LHCN-M2 (cell line): ENCODE data around the gene DEPDC1B. TPM values are rescaled to one million over a fixed set of nuclear protein-coding genes. Genes with fewer than 3 reads are reported as not detected.
"Not testable (repeated sequence)": the region's sequence is repeated elsewhere in the genome, so short reads cannot be mapped to it uniquely, and the experiment has no call there.

Experiments
- DNase-seq: peaks from one replicate; pipeline ENCODE4 v3.0.0-alpha.2; 2012; ENCODE audit warnings: low read depth
- polyA plus RNA-seq: library from polyadenylated mRNA; unstranded; fragments of >200 nt; gene quantifications from one replicate; pipeline ENCODE4 v1.2.1, GENCODE V29; 2012; ENCODE audit warnings: missing spikeins
- total RNA-seq: library from RNA; depleted of rRNA; stranded (reverse); fragments of >200 nt; gene quantifications from 2 replicates; pipeline ENCODE4 v1.2.3, GENCODE V29; 2014; rRNA removed

DEPDC1B gene
- total RNA-seq = 19.7 and 20.9 TPM in 2 replicates
- polyA plus RNA-seq = 3.8 TPM

DNA sequence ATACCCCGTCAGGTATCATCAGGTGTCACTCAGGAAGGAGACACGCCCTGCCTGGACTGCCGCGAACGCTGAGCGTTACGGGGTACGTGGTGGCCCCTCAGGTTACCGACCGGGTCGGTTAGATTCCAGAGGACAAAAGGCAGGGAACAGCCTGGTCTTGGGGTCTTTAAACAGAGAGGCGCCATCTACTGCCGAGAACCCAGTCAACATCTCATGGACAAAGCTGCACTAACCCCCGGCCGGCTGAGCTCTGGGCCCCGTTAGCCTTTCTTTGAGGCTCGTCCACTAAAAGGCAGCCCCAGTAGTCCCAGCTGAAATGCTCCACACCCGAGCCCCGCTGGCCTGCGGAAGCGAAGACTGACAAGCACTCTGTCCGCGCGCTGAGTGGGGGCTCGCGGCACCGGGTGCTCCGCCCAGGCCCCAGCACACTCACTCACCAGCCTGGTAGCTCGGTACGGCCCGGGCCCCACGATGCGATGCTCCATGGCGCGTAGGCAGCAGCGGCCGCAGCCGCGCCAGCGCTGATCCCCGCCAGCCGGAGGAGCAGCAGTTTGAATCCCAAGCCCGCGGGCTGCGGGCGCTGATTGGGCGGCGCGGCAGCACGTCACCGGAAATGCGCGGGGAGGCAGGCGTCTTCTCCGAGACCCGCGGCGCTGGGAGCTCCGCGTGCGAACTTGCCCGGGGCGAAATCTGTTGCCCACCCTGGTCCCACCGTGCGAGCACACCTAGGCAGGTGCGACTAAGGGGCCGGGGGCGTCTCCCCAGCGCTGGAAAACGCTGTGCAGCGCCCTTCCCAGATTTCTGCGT is at the start of gene DEPDC1B:
Gene DEPDC1B (minus strand): TSS at position 558 of the 807 bp plus-strand sequence. CDS start 73 bp downstream, at position 485.
- peak; percentile 88 for DNase-seq

DNA sequence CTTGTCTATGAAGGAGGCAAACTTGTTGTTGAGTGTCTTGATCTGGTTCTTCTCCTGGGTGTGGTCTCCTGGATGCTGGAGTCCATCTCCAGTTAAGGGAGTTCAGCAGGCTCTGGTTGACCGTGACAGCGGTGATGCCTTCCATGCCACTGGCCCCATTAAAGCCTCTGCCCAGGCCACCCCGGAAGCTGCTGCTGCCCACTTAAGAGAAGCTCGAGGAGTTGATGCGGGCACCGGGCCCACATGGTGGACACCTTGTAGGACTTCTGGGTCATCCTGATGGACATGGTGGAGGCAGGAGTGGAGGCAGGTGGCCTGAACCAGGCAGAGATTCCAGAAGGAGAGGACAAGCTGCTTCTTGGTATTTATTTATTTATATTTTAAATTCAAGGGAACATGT is 44.7 kb upstream of the DEPDC1B start:
- DNase-seq = no peak

- no peak for DNase-seq
Observed at GRCh38 chr5:60743511-60744314, 43.7 kb upstream of the DEPDC1B start.

DNA sequence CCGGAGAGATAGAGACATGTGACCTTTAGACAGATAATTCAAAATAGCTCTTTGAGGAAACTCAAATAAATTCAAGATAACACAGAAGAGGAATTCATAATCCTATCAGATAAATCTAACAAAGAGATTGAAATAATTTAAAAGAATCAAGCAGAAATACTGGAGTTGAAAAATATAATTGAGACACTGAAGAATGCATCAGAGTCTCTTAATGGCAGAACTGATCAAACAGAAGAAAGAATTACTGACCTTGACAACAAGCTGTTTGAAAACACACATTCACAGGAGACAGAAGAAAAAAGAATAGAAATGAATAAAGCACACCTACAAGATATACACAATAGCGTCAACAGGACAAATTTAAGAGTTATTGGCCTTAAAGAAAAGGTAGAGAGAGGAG is 40.4 kb upstream of the DEPDC1B start:
- DNase-seq = no peak

DNA sequence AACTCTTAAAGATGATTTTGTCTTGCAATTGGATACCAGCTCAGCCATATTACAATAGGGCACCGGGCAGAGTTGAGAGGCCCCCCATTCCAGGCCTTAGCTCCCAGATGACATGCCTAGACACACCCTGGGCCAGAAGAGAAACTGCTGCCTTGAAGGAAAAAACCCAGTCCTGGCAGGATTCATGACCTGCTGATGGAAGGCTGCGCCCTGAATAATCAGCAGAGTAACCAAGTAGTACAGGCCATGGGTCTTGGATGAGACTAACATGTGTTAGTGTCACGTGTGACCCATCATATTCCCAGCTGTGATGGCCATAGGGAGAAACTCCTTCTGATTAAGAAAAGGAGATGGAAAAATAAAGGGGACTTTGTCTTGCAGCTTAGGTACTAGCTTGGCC is 39.0 kb upstream of the DEPDC1B start:
- no peak for DNase-seq

GRCh38 chr5:60738461-60738860 is 38.5 kb upstream of the DEPDC1B start:
- no peak for DNase-seq

- DNase-seq = not testable (repeated sequence)
Observed at GRCh38 chr5:60730858-60731257, 30.9 kb upstream of the DEPDC1B start.

DNA sequence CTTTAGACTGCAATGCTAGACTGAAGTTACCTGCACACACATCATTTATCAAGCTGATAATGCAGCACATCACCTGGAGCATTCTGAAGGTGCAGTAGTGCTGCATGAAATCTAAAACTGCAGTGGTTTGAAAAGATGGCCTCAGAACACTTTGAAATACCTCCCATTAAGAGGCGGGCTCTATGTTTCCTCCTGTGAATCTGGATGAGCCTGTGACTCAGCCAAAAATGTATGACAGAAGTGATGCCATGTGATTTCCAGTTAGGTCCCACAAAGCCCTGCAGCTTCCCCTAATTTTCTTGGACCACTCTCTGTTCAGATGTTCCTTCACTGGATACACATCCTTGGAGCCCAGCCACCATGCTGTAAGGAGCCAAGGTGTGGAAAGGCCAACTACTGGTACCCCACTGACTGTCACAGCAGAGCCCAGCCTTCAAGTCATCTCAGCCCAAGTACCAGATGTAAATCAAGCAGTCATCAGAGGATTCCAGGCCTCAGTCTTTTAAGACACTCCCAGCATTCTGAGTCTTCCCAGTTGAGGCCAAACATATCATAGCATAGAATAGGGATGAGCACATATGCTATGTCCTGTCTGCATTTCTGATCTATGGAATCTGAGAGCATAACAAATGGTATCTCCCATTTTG is 27.2 kb upstream of the DEPDC1B start:
- peak; percentile 10 for DNase-seq

DNA sequence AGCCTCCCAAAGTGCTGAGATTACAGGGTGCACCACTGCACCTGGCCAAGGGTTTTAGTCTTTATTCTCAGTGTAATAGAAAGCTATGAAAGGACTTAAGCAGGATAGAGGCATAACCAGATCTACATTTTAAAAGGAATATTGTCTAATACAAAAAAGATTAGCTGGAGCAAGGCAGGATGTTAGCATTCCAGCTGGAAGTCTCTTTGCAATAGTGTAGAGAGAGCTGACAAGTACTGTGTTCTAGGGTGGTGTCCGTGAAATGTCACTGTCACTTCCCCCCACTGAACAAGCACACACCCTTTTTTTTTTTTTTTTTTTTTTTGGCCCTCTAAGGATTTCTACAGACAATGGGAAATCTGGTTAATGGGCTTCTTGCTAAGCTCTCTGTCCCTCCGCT is 24.2 kb upstream of the DEPDC1B start:
- no peak for DNase-seq

- no peak for DNase-seq
Observed at GRCh38 chr5:60722416-60722815, 22.4 kb upstream of the DEPDC1B start.

GRCh38 chr5:60719329-60719728 is 19.4 kb upstream of the DEPDC1B start:
- DNase-seq = no peak

DNA sequence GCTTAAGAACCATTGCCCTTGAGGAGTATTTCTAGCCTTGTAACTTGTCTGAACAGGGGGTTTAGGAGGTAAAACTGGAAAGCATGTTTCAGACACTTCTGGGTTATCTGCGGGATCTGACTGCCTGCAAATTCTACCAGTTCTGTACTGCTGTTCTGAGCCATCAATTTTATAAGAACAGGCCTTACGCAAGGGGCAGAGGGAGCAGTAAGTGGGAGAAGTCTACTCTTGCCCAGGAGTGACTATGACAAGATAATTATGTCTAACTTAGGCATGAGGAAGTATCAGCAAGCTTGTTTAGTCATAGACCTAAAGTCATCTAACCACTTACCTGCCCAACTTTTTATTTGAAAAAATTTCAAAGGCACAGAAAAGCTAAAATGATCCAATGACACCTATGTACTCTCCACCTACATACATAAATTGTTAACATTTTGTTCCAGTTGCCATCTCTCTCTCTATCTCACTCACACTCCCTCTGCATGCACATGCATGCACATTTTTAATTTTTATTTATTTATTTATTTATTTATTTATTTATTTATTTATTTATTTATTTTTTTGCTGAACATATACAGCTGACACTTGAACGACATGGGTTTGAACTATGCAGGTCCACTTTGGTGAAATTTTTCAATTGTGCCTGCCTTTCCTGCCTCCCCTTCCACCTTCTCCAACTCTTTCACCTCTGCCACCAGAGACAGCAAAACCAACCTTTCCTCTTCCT is 18.4 kb upstream of the DEPDC1B start:
- no peak for DNase-seq

DNA sequence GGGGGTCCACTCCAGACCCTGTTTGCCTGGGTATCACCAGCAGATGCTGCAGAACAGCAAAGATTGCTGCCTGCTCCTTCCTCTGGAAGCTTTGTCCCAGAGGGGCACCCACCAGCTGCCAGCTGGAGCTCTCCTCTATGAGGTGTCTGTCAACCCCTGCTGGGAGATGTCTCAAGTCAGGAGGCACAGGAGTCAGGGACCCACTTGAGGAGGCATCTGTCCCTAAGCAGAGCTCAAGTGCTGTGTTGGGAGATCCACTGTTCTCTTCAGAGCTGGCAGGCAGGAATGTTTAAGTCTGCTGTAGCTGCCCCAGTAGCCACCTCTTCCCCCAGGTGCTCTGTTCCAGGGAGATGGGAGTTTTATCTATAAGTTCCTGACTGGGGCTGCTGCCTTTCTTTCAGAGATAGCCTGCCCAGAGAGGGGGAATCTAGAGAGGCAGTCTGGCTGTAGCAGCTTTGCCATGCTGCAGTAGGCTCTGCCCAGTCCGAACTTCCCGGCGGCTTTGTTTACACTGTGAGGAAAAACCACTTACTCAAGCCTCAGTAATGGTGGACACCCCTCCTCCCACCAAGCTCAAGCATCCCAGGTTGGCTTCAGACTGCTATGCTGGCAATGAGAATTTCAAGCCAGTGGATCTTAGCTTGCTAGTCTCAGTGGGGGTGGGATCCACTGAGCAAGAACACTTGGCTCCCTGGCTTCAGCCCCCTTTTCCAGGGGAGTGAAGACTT is 15.4 kb upstream of the DEPDC1B start:
- not testable (repeated sequence) for DNase-seq

DNA sequence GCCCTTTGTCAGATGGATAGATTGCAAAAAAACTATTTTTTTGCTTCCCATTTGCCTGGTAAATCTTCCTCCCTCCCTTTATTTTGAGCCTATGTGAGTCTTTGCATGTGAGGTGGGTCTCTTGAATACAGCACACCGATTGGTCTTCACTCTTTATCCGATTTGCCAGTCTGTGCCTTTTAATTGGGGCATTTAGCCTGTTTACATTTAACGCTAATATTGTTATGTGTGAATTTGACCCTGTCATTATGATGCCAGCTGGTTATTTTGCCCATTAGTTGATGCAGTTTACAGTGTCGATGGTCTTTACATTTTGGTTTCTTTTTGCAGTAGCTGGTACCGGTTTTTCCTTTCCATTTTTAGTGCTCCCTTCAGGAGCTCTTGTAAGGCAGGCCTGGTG is 13.0 kb upstream of the DEPDC1B start:
- DNase-seq = no peak

DNA sequence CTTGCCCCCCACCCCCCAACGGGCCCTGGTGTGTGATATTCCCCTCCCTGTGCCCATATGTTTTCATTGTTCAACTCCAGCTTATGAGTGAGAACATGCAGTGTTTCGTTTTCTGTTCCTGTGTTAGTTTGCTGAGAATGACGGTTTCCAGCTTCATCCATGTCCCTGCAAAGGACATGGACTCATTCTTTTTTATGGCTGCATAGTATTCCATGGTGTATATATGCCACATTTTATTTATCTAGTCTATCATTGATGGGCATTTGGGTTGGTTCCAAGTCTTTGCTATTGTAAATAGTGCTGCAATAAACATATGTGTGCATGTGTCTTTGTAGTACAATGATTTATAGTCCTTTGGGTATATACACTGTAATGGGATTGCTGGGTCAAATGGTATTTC is 11.9 kb upstream of the DEPDC1B start:
- not testable (repeated sequence) for DNase-seq

DNA sequence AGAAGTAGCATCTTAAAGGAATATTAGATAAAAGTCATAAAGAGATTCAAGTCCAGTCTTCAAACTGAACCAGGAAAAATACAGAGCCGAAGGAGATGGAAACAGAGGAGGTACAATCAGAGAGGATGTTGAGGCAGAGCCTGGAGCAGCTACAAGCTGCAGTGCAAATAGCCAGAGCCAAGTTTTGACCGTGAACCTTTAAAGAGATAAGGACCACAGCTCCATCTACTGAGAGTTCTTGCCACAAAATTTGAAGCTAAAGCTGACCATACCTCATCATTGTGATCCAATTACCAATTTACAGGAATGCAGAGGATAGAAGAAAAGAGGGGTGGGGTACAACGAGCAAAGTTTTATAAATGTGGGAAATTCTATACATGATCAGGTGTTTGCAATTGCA is 10.4 kb upstream of the DEPDC1B start:
- no peak for DNase-seq

- DNase-seq = no peak
Observed at GRCh38 chr5:60705144-60705543, 5.2 kb upstream of the DEPDC1B start.

DNA sequence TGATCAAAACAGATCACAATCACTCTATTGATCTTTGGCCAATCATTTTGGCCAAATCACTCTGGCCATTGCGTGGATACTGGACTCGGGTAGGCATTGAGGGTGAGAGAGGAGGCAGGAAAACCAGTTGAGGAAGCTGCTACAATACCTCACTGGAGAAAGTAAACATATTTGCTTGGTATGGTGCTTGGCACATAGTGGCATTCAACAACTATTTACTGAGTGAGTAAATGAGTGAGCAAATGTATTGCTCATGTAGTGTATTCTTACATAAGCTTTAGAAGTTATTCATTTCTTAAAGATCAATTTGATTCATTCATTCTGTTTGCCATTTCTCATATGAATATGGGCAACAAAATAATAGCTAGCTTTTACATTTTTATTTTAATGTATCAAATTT is 4.0 kb upstream of the DEPDC1B start:
- DNase-seq = no peak

GRCh38 chr5:60701321-60701968 is 1.5 kb upstream of the DEPDC1B start:
- no peak for DNase-seq

DNA sequence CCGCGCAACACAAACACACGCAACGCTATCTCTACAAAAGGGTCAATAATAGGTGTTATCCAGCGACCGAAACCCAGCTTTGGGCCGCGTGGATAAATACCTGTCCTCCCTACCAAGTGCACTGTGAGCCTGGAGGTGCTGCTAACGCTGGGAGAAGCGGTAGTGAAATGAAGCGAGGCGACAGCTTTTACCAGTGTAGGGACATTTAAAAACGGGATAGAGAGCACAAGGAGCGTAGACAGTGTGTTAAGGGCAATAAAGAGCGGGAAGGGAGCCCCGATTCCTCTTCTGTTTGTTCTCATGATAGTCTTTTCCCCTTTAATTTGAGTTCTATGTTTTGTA is 421 bp upstream of the DEPDC1B start:
- DNase-seq = peak; percentile 27

DNA sequence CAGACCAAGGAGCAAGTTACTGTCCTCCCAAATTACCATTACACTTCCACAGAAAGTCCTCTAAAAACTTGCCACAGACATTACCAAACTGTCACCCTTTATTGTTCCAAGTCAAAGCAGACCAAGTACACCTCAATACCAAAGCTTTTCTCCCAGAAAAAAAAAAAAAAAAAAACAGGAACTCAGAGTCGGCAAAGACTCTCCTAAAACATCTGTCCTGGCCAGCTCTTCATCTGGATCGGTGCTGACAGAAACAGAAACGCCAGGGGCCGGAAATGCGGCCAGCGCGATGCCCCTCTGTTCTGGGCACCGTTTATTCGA is 718 bp downstream of the DEPDC1B start:
- DNase-seq = no peak
